Suprapubic skin (tissue), 4 donors: ENCODE data around the gene TARP.

Experiments
- CTCF ChIP-seq, 2 donors: fragments of 200-600 bp in 1 of 2; fragments of 450-650 bp in 1 of 2; sonication (generic) in 1 of 2; IDR thresholded peaks; one replicate each; pipeline ENCODE4 v1.5.1; 2016 to 2019; ENCODE audit warnings: antibody characterized with exemption in 2 of 2, mild to moderate bottlenecking in 1 of 2, moderate library complexity in 1 of 2
- EP300 ChIP-seq: sonication (generic); formaldehyde crosslinking; IDR thresholded peaks from one replicate; pipeline ENCODE4 v1.6.1; 2017; ENCODE audit warnings: antibody characterized with exemption
- POLR2AphosphoS5 ChIP-seq, 3 donors: sonication (generic); formaldehyde crosslinking; IDR thresholded peaks; one replicate each; pipeline ENCODE4 v1.6.1; 2017; ENCODE audit warnings: antibody characterized with exemption in 3 of 3

GRCh38 chr7:38211940-38212339, 61.5 kb downstream of the TARP start:
- no peak for TF ChIP-seq POLR2AphosphoS5 (IDR thresholded peaks at IDR 0.05)
- no peak for TF ChIP-seq CTCF (IDR thresholded peaks at IDR 0.05)
- TF ChIP-seq EP300: no peak
